SK-N-SH treated with all-trans-retinoic acid at 6 μM for 48 hours (cell line): ENCODE results near the gene NTM.

ENCODE experiments used
- ATAC-seq: fragments of 200-7000 bp; cut with Tn5 transposase; 3 replicates; pipeline ENCODE4 v1.9.1; 2020; ENCODE audit warnings: mild to moderate bottlenecking, moderate library complexity
- ARNTL ChIP-seq: fragments of 450-650 bp; formaldehyde crosslinking; IDR thresholded peaks from 2 replicates; pipeline ENCODE4 v1.5.0; 2020; ENCODE audit warnings: low read depth, mild to moderate bottlenecking, moderate library complexity, borderline replicate concordance
- BACH2 ChIP-seq: fragments of 250-450 bp; sonication (Bioruptor Pico); IDR thresholded peaks from 2 replicates; pipeline ENCODE4 v1.9.0; 2021; ENCODE audit warnings: mild to moderate bottlenecking, borderline replicate concordance
- CSDC2 ChIP-seq: fragments of 250-450 bp; sonication (Bioruptor Pico); IDR thresholded peaks from 2 replicates; pipeline ENCODE4 v1.5.0; 2020; ENCODE audit warnings: mild to moderate bottlenecking, moderate library complexity
- ESRRG ChIP-seq: fragments of 250-450 bp; sonication (Bioruptor Pico); IDR thresholded peaks from 2 replicates; pipeline ENCODE4 v1.6.1; 2021; ENCODE audit warnings: mild to moderate bottlenecking
- GLIS3 ChIP-seq: fragments of 250-450 bp; sonication (Bioruptor Pico); IDR thresholded peaks from 2 replicates; pipeline ENCODE4 v1.5.0; 2020; ENCODE audit warnings: mild to moderate bottlenecking, moderate library complexity
- ISL1 ChIP-seq: fragments of 250-450 bp; sonication (Bioruptor Pico); IDR thresholded peaks from 2 replicates; pipeline ENCODE4 v2.1.2; 2022; ENCODE audit warnings: mild to moderate bottlenecking, moderate library complexity
- OSR1 ChIP-seq: fragments of 250-450 bp; sonication (Bioruptor Pico); IDR thresholded peaks from 2 replicates; pipeline ENCODE4 v1.8.0; 2022; ENCODE audit warnings: moderate library complexity, mild to moderate bottlenecking, inconsistent platforms
- PATZ1 ChIP-seq: fragments of 250-450 bp; sonication (Bioruptor Pico); IDR thresholded peaks from 2 replicates; pipeline ENCODE4 v1.8.0; 2020; ENCODE audit warnings: mild to moderate bottlenecking, moderate library complexity, borderline replicate concordance
- POU6F1 ChIP-seq: fragments of 250-450 bp; sonication (Bioruptor Pico); IDR thresholded peaks from 2 replicates; pipeline ENCODE4 v1.8.0; 2021; ENCODE audit warnings: low read depth, mild to moderate bottlenecking, moderate library complexity, borderline replicate concordance
- PPARA ChIP-seq: fragments of 250-450 bp; sonication (Bioruptor Pico); IDR thresholded peaks from 2 replicates; pipeline ENCODE4 v1.5.0; 2020; ENCODE audit warnings: mild to moderate bottlenecking, borderline replicate concordance
- RARB ChIP-seq: fragments of 250-450 bp; sonication (Bioruptor Pico); IDR thresholded peaks from 2 replicates; pipeline ENCODE4 v1.8.0; 2021; ENCODE audit warnings: mild to moderate bottlenecking, moderate library complexity
- SNAI2 ChIP-seq: fragments of 250-450 bp; sonication (Bioruptor Pico); IDR thresholded peaks from 2 replicates; pipeline ENCODE4 v1.5.0; 2020; ENCODE audit warnings: mild to moderate bottlenecking, moderate library complexity
- TCF4 ChIP-seq: fragments of 250-450 bp; sonication (Bioruptor Pico); IDR thresholded peaks from 2 replicates; pipeline ENCODE4 v1.8.0; 2021; ENCODE audit warnings: mild to moderate bottlenecking, moderate library complexity, borderline replicate concordance
- TOX ChIP-seq: fragments of 250-450 bp; sonication (Bioruptor Pico); IDR thresholded peaks from 2 replicates; pipeline ENCODE4 v1.8.0; 2021; ENCODE audit warnings: mild to moderate bottlenecking, moderate library complexity, borderline replicate concordance
- ZC3H10 ChIP-seq: fragments of 250-450 bp; sonication (Bioruptor Pico); IDR thresholded peaks from 2 replicates; pipeline ENCODE4 v1.5.1; 2021; ENCODE audit warnings: mild to moderate bottlenecking, moderate library complexity
- ZFP3 ChIP-seq: fragments of 250-450 bp; sonication (Bioruptor Pico); IDR thresholded peaks from 2 replicates; pipeline ENCODE4 v1.5.0; 2020; ENCODE audit warnings: mild to moderate bottlenecking, moderate library complexity
- ZFP30 ChIP-seq: fragments of 450-650 bp; formaldehyde crosslinking; IDR thresholded peaks from 2 replicates; pipeline ENCODE4 v1.5.0; 2022; ENCODE audit warnings: mild to moderate bottlenecking, moderate library complexity
- ZNF565 ChIP-seq: fragments of 450-650 bp; formaldehyde crosslinking; conservative IDR thresholded peaks from 2 replicates; pipeline ENCODE4 v1.5.0; 2020; ENCODE audit warnings: low read depth, mild to moderate bottlenecking, moderate library complexity
- ZNF8 ChIP-seq: fragments of 450-650 bp; formaldehyde crosslinking; IDR thresholded peaks from 2 replicates; pipeline ENCODE4 v1.5.0; 2020; ENCODE audit warnings: mild to moderate bottlenecking, moderate library complexity
- TF ChIP-seq, protein P1 (sequence below): fragments of 250-450 bp; sonication (Bioruptor Pico); IDR thresholded peaks from 2 replicates; pipeline ENCODE4 v1.5.1; 2021; ENCODE audit warnings: mild to moderate bottlenecking, moderate library complexity

The NTM gene

GRCh38 chr11:131762346-131763110 is 392.1 kb downstream of the NTM start:
- no peak for ATAC-seq
- TF ChIP-seq BACH2 (CRISPR knock-in tag): no peak
- no peak for TF ChIP-seq ZNF565
- TF ChIP-seq PATZ1 (CRISPR knock-in tag): no peak
- no peak for TF ChIP-seq RARB (CRISPR knock-in tag)
- TF ChIP-seq TCF4 (CRISPR knock-in tag): no peak
- no peak for TF ChIP-seq ISL1
- TF ChIP-seq OSR1 (CRISPR knock-in tag): no peak
- TF ChIP-seq ZC3H10: no peak
- no peak for TF ChIP-seq ZFP30
- no peak for TF ChIP-seq ARNTL
- no peak for TF ChIP-seq ZNF8 (CRISPR knock-in tag)
- no peak for TF ChIP-seq PPARA
- TF ChIP-seq ZFP3 (CRISPR knock-in tag): no peak
- no peak for TF ChIP-seq CSDC2 (CRISPR knock-in tag)
- TF ChIP-seq, all 23 proteins: peak for 0

DNA sequence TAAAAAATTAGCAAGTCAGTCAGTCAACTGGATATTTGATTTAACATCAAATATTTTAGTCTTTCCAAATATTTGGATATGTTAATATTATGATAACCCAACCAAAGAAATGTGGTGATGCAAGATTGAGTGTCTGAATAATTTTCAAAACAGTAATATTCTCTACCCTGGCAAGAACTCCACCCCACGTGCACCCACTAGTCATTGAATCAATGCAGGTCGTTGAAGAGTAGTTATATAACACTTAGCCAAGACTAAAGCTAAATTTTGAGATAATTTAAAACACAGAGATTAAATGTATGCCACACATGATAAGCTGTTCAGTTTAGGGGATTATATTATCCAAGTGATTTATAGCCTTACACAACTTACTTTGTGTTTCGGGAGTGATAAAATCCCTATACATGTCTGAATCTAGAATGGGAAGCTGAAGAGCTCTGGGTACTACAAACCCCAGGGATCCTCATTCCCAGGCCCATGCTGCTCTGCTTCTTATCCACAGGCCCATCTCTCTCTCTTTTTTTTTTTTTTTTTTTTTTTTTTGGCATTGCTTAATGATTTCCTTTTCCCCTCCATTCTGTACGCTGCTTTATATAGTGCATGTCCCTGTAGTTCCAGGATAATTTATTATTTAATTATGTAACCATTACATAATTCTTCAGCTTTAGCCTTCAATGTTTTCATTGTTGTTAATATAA is 392.9 kb downstream of the NTM start:
- no peak for TF ChIP-seq CSDC2 (CRISPR knock-in tag)
- no peak for TF ChIP-seq BACH2 (CRISPR knock-in tag)
- TF ChIP-seq ZFP30: no peak
- TF ChIP-seq GLIS3: no peak
- no peak for TF ChIP-seq OSR1 (CRISPR knock-in tag)
- TF ChIP-seq RARB (CRISPR knock-in tag): no peak
- TF ChIP-seq ZNF8 (CRISPR knock-in tag): no peak
- TF ChIP-seq ISL1: no peak
- no peak for TF ChIP-seq ESRRG (CRISPR knock-in tag)
- TF ChIP-seq POU6F1: no peak
- no peak for TF ChIP-seq ARNTL
- TF ChIP-seq, all 23 proteins: peak for 0
- no peak for ATAC-seq

DNA sequence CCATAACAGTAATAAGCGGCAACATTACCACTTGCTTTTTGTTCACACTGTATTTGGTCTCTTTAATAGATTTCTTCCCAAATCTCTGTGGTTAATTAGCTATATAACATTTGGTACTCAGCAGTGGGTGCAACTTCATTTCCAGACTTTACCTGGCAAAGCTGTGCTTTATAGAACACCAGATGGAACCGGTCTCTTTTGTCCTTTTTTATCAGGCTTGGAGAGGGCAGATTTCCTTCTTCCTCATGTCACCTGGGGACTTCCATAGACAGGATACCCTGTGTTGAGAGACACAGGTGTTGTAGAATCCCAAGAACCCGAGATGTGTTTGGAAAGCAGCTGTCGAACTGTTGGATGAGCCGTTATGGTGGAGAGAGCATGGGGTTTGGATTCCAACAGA is 393.7 kb downstream of the NTM start:
- TF ChIP-seq PPARA: no peak
- no peak for TF ChIP-seq RARB (CRISPR knock-in tag)
- TF ChIP-seq, protein P1, sequence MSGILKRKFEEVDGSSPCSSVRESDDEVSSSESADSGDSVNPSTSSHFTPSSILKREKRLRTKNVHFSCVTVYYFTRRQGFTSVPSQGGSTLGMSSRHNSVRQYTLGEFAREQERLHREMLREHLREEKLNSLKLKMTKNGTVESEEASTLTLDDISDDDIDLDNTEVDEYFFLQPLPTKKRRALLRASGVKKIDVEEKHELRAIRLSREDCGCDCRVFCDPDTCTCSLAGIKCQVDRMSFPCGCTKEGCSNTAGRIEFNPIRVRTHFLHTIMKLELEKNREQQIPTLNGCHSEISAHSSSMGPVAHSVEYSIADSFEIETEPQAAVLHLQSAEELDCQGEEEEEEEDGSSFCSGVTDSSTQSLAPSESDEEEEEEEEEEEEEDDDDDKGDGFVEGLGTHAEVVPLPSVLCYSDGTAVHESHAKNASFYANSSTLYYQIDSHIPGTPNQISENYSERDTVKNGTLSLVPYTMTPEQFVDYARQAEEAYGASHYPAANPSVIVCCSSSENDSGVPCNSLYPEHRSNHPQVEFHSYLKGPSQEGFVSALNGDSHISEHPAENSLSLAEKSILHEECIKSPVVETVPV (CRISPR knock-in tag): no peak
- TF ChIP-seq ARNTL: no peak
- no peak for ATAC-seq

DNA sequence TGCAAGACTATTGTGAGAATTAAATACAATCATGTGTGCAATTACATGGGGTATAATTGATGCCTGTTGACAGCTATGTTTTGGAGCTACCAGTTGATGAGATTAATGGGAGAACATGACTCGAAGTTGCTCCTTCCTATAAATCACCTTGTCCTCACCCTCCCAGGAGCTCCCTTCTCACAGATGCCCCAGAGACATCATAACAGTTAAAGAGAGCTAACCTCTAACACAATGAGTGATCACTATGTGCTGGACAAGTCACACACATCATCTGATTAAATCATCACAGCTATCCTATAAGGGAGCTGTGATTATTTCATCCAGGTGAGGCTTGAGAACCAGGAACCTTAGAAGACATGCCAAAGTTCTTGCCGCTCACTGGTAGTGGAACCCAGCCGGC is 394.2 kb downstream of the NTM start:
- no peak for TF ChIP-seq ISL1
- TF ChIP-seq, protein P1 (CRISPR knock-in tag): no peak
- no peak for TF ChIP-seq ZNF565
- TF ChIP-seq BACH2 (CRISPR knock-in tag): no peak
- no peak for TF ChIP-seq ESRRG (CRISPR knock-in tag)
- TF ChIP-seq ZFP30: no peak
- no peak for TF ChIP-seq RARB (CRISPR knock-in tag)
- ATAC-seq: no peak

DNA sequence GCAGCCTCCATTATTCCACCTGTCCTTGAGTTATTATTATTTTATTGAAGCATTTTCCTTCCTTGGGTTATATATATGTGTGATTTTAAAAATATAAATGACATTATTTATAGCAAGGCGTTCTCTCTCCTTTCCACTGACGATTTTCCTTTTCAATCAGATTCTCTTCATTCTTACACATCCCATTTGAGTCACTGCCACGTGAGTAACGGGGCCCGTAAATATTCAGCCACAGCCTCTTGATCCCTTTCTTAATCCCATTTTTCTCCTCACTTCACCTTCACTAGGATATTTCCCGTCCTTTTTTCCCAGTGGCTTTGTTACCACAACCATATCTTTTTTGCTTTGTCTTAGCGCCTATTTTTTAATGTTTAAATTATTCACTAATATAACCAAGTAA is 396.2 kb downstream of the NTM start:
- TF ChIP-seq SNAI2 (CRISPR knock-in tag): no peak
- TF ChIP-seq ZNF565: no peak
- TF ChIP-seq TOX (CRISPR knock-in tag): no peak
- no peak for ATAC-seq
